Panc1 (cell line): ENCODE data around the gene HAO1.

ENCODE experiments used
- CTCF ChIP-seq: fragments of 450-650 bp; IDR thresholded peaks from 2 replicates; pipeline ENCODE4 v1.5.1; 2017; ENCODE audit warnings: mild to moderate bottlenecking
- POLR2AphosphoS5 ChIP-seq: IDR thresholded peaks from 2 replicates; pipeline ENCODE4 v1.6.1; 2012; ENCODE audit warnings: mild to moderate bottlenecking, low read depth, low read length, moderate library complexity
- SIN3A ChIP-seq: IDR thresholded peaks from 2 replicates; pipeline ENCODE4 v1.6.1; 2012; ENCODE audit warnings: low read depth, mild to moderate bottlenecking, low read length, moderate library complexity, borderline replicate concordance; ENCODE audit not compliant: insufficient read depth
- TCF7L2 ChIP-seq: IDR thresholded peaks from 2 replicates; pipeline ENCODE4 v1.6.1; 2011; ENCODE audit warnings: mild to moderate bottlenecking, low read depth, low read length, inconsistent platforms

DNA sequence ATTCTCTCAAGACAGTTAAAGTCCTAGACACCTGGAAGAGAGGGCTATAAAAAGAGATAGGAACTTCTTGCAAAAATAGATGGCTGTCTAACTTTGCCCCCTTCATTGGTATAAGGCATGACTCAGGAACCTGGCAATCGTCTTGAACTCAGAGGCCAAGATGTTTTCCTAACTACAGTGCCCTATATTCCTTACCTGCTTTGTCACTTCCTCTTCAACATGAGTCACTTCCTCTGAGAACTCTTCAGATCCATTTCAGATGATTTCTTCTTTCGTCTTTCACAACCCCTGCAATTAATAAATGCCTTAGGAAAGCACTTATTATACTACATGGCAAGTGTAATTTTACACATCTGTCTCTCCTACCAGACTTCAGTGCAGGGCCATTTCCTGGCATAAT lies 83.5 kb downstream of the HAO1 start:
- no peak for TF ChIP-seq CTCF
- no peak for TF ChIP-seq SIN3A
- no peak for TF ChIP-seq POLR2AphosphoS5
- TF ChIP-seq TCF7L2, result no peak
